ENCODE measurements around the gene NKAIN1. TPM values are rescaled to one million over a fixed set of nuclear protein-coding genes. Genes with fewer than 3 reads are reported as not detected.
"Not testable (repeated sequence)": the region's sequence is repeated elsewhere in the genome, so short reads cannot be mapped to it uniquely, and the experiment has no call there.

Gene NKAIN1
- total RNA-seq, 1 experiment from 2014 or later, result 20.2 TPM

- not testable (repeated sequence) for H3K4me1 ChIP-seq; H3K27ac ChIP-seq; H3K4me3 ChIP-seq; H3K36me3 ChIP-seq; H3K27me3 ChIP-seq; H3K9me3 ChIP-seq (replicated peaks); DNase-seq
Measured at GRCh38 chr1:31195267-31195666, 44.4 kb downstream of the NKAIN1 start.

- no peaks in the 10 kb centered on the region for H3K27me3 ChIP-seq
- H3K27ac ChIP-seq, result no peak overlapping the region
- H3K36me3 ChIP-seq, result no peaks in the 10 kb centered on the region
- no peak for DNase-seq
- H3K4me1 ChIP-seq, result no peaks in the 10 kb centered on the region
- no peak overlapping the region for H3K4me3 ChIP-seq
- no peaks in the 10 kb centered on the region for H3K9me3 ChIP-seq (replicated peaks)
Measured at GRCh38 chr1:31193729-31194128, 46.0 kb downstream of the NKAIN1 start.

- H3K4me3 ChIP-seq, result no peak overlapping the region
- no peaks in the 10 kb centered on the region for H3K27me3 ChIP-seq
- no peaks in the 10 kb centered on the region for H3K36me3 ChIP-seq
- H3K27ac ChIP-seq, result no peak overlapping the region
- DNase-seq, result no peak
- H3K4me1 ChIP-seq, result no peaks in the 10 kb centered on the region
- no peaks in the 10 kb centered on the region for H3K9me3 ChIP-seq (replicated peaks)
Measured at GRCh38 chr1:31191281-31191680, 48.4 kb downstream of the NKAIN1 start.

GRCh38 chr1:31189696-31190674 lies 49.7 kb downstream of the NKAIN1 start:
- H3K27me3 ChIP-seq, result no peaks in the 10 kb centered on the region
- no peak for DNase-seq

GRCh38 chr1:31183927-31184554 lies 55.6 kb downstream of the NKAIN1 start:
- Histone ChIP-seq H3K27me3 (no peaks in the 10 kb centered on the region), H3K4me3 (no peak overlapping the region), H3K36me3 (no peaks in the 10 kb centered on the region), H3K4me1 (no peaks in the 10 kb centered on the region), H3K27ac (no peak overlapping the region), H3K9me3 (replicated peaks) (no peaks in the 10 kb centered on the region)
- peak; percentile 53 to 81 for DNase-seq

More at GRCh38 chr1:31189696-31190674, 49.7 kb downstream of the NKAIN1 start:
- Histone ChIP-seq H3K4me3 (no peak overlapping the region), H3K27ac (no peak overlapping the region), H3K9me3 (replicated peaks) (no peaks in the 10 kb centered on the region), H3K4me1 (no peaks in the 10 kb centered on the region), H3K36me3 (no peaks in the 10 kb centered on the region)

- no peak overlapping the region for H3K4me3 ChIP-seq
- H3K36me3 ChIP-seq, result no peaks in the 10 kb centered on the region
- H3K27ac ChIP-seq, result no peak overlapping the region
Measured at GRCh38 chr1:31183126-31183525, 56.6 kb downstream of the NKAIN1 start.

GRCh38 chr1:31182352-31182751 lies 57.3 kb downstream of the NKAIN1 start:
- H3K27me3 ChIP-seq, result no peaks in the 10 kb centered on the region
- no peaks in the 10 kb centered on the region for H3K4me1 ChIP-seq
- H3K9me3 ChIP-seq (replicated peaks), result no peaks in the 10 kb centered on the region
- no peaks in the 10 kb centered on the region for H3K36me3 ChIP-seq
- H3K4me3 ChIP-seq, result no peak overlapping the region
- no peak overlapping the region for H3K27ac ChIP-seq
- peak; percentile 98 to 99 for DNase-seq

More at GRCh38 chr1:31183126-31183525, 56.6 kb downstream of the NKAIN1 start:
- Histone ChIP-seq H3K27me3 (no peaks in the 10 kb centered on the region), H3K9me3 (replicated peaks) (no peaks in the 10 kb centered on the region), H3K4me1 (no peaks in the 10 kb centered on the region)
- DNase-seq, result no peak

GRCh38 chr1:31181515-31182343 lies 58.0 kb downstream of the NKAIN1 start:
- Histone ChIP-seq H3K36me3 (no peaks in the 10 kb centered on the region), H3K27ac (no peak overlapping the region), H3K4me1 (no peaks in the 10 kb centered on the region), H3K27me3 (no peaks in the 10 kb centered on the region), H3K9me3 (replicated peaks) (no peaks in the 10 kb centered on the region), H3K4me3 (no peak overlapping the region)
- DNase-seq, result no peak

GRCh38 chr1:31180338-31180737 lies 59.3 kb downstream of the NKAIN1 start:
- no peaks in the 10 kb centered on the region for H3K4me1 ChIP-seq
- H3K27me3 ChIP-seq, result no peaks in the 10 kb centered on the region
- no peak for DNase-seq
- no peak overlapping the region for H3K4me3 ChIP-seq
- H3K27ac ChIP-seq, result no peak overlapping the region
- no peaks in the 10 kb centered on the region for H3K9me3 ChIP-seq (replicated peaks)
- no peaks in the 10 kb centered on the region for H3K36me3 ChIP-seq

- H3K9me3 ChIP-seq (replicated peaks); H3K4me1 ChIP-seq; H3K4me3 ChIP-seq; H3K27ac ChIP-seq; H3K36me3 ChIP-seq; DNase-seq; H3K27me3 ChIP-seq: not testable (repeated sequence)
Measured at GRCh38 chr1:31176291-31176690, 63.4 kb downstream of the NKAIN1 start.

GRCh38 chr1:31170486-31170735 lies 69.3 kb downstream of the NKAIN1 start:
- Histone ChIP-seq H3K9me3 (replicated peaks) (no peaks in the 10 kb centered on the region), H3K27me3 (no peaks in the 10 kb centered on the region), H3K4me1 (peaks cover 7% of the 10 kb centered on the region; the same call in 1 of the 2 replicates), H3K36me3 (no peaks in the 10 kb centered on the region), H3K27ac (no peak overlapping the region), H3K4me3 (no peak overlapping the region)
- DNase-seq, result no peak

- DNase-seq, result no peak
- Histone ChIP-seq H3K4me1 (peaks cover 7% of the 10 kb centered on the region; the same call in 1 of the 2 replicates), H3K27me3 (no peaks in the 10 kb centered on the region), H3K27ac (no peak overlapping the region), H3K4me3 (no peak overlapping the region), H3K36me3 (no peaks in the 10 kb centered on the region), H3K9me3 (replicated peaks) (no peaks in the 10 kb centered on the region)
Measured at GRCh38 chr1:31166462-31166861, 73.2 kb downstream of the NKAIN1 start.

- no peaks in the 10 kb centered on the region for H3K9me3 ChIP-seq (replicated peaks)
- DNase-seq, result no peak
- no peaks in the 10 kb centered on the region for H3K27me3 ChIP-seq
- no peak overlapping the region for H3K4me3 ChIP-seq
- no peaks in the 10 kb centered on the region for H3K36me3 ChIP-seq
- no peaks in the 10 kb centered on the region for H3K4me1 ChIP-seq
- H3K27ac ChIP-seq, result no peak overlapping the region
Measured at GRCh38 chr1:31164291-31164690, 75.4 kb downstream of the NKAIN1 start.

GRCh38 chr1:31163866-31164265 lies 75.8 kb downstream of the NKAIN1 start:
- H3K4me1 ChIP-seq, result no peaks in the 10 kb centered on the region
- H3K27me3 ChIP-seq, result no peaks in the 10 kb centered on the region
- no peaks in the 10 kb centered on the region for H3K9me3 ChIP-seq (replicated peaks)
- no peak for DNase-seq
- no peak overlapping the region for H3K4me3 ChIP-seq
- no peaks in the 10 kb centered on the region for H3K36me3 ChIP-seq
- H3K27ac ChIP-seq, result no peak overlapping the region

GRCh38 chr1:31161571-31161970 lies 78.1 kb downstream of the NKAIN1 start:
- Histone ChIP-seq H3K4me1 (no peaks in the 10 kb centered on the region), H3K9me3 (replicated peaks) (no peaks in the 10 kb centered on the region), H3K27ac (no peak overlapping the region), H3K36me3 (no peaks in the 10 kb centered on the region), H3K27me3 (no peaks in the 10 kb centered on the region), H3K4me3 (no peak overlapping the region)
- DNase-seq, result no peak
